ENCODE results near the gene ARRDC4.

ARRDC4 gene

GRCh38 chr15:97953254-97953653 lies 7.2 kb upstream of the ARRDC4 start:
- Histone ChIP-seq H3K9me3 (ENCODE audit: low read length) (no peaks in the 10 kb centered on the region), H3K27ac (ENCODE audit: low read depth, low read length, poor library complexity, severe bottlenecking) (no peak overlapping the region), H4K20me1 (ENCODE audit: insufficient read depth, low read length) (no peaks in the 10 kb centered on the region), H2AFZ (ENCODE audit: low read length) (no peak overlapping the region), H3K79me2 (ENCODE audit: insufficient read depth, low read length) (no peaks in the 10 kb centered on the region), H3K9me2 (ENCODE audit: low read depth, low read length) (no peaks in the 10 kb centered on the region), H3K9ac (ENCODE audit: low read length) (no peak overlapping the region), H3K27me3 (ENCODE audit: insufficient read depth, low read length) (no peaks in the 10 kb centered on the region), H3K4me2 (ENCODE audit: low read length) (no peak overlapping the region), H3K36me3 (ENCODE audit: insufficient read depth, low read length) (no peaks in the 10 kb centered on the region), H3K4me1 (ENCODE audit: insufficient read depth, low read length, severe bottlenecking) (no peaks in the 10 kb centered on the region), H3K4me3 (ENCODE audit: low read depth, low read length, poor library complexity, severe bottlenecking) (no peak overlapping the region), H3F3A (ENCODE audit: insufficient read depth, low read length) (no peaks in the 10 kb centered on the region)
- TF ChIP-seq EZH2 (IDR thresholded peaks at IDR 0.05; ENCODE audit: borderline replicate concordance, low read length) (no peak), CTCF (IDR thresholded peaks at IDR 0.05; ENCODE audit: low read length) (no peak)

GRCh38 chr15:97953748-97954147 lies 6.8 kb upstream of the ARRDC4 start:
- Histone ChIP-seq H3K4me2 (ENCODE audit: low read length) (no peak overlapping the region), H4K20me1 (ENCODE audit: insufficient read depth, low read length) (no peaks in the 10 kb centered on the region), H3K9ac (ENCODE audit: low read length) (no peak overlapping the region), H3K4me1 (ENCODE audit: insufficient read depth, low read length, severe bottlenecking) (no peaks in the 10 kb centered on the region), H3K9me2 (ENCODE audit: low read depth, low read length) (no peaks in the 10 kb centered on the region), H3K27me3 (ENCODE audit: insufficient read depth, low read length) (no peaks in the 10 kb centered on the region), H3K79me2 (ENCODE audit: insufficient read depth, low read length) (no peaks in the 10 kb centered on the region), H3K9me3 (ENCODE audit: low read length) (no peaks in the 10 kb centered on the region), H3K36me3 (ENCODE audit: insufficient read depth, low read length) (no peaks in the 10 kb centered on the region), H3F3A (ENCODE audit: insufficient read depth, low read length) (no peaks in the 10 kb centered on the region), H2AFZ (ENCODE audit: low read length) (no peak overlapping the region), H3K27ac (ENCODE audit: low read depth, low read length, poor library complexity, severe bottlenecking) (no peak overlapping the region), H3K4me3 (ENCODE audit: low read depth, low read length, poor library complexity, severe bottlenecking) (no peak overlapping the region)
- no peak for TF ChIP-seq CTCF (IDR thresholded peaks at IDR 0.05; ENCODE audit: low read length)
- no peak for TF ChIP-seq EZH2 (IDR thresholded peaks at IDR 0.05; ENCODE audit: borderline replicate concordance, low read length)

- Histone ChIP-seq H3K4me1 (ENCODE audit: insufficient read depth, low read length, severe bottlenecking) (no peaks in the 10 kb centered on the region), H3K9me3 (ENCODE audit: low read length) (no peaks in the 10 kb centered on the region), H3K79me2 (ENCODE audit: insufficient read depth, low read length) (no peaks in the 10 kb centered on the region), H3K4me2 (ENCODE audit: low read length) (no peak overlapping the region), H3K9ac (ENCODE audit: low read length) (no peak overlapping the region), H3K27ac (ENCODE audit: low read depth, low read length, poor library complexity, severe bottlenecking) (no peak overlapping the region), H3K4me3 (ENCODE audit: low read depth, low read length, poor library complexity, severe bottlenecking) (no peak overlapping the region), H4K20me1 (ENCODE audit: insufficient read depth, low read length) (no peaks in the 10 kb centered on the region), H3K27me3 (ENCODE audit: insufficient read depth, low read length) (no peaks in the 10 kb centered on the region), H3F3A (ENCODE audit: insufficient read depth, low read length) (no peaks in the 10 kb centered on the region), H3K9me2 (ENCODE audit: low read depth, low read length) (no peaks in the 10 kb centered on the region), H2AFZ (ENCODE audit: low read length) (no peak overlapping the region), H3K36me3 (ENCODE audit: insufficient read depth, low read length) (no peaks in the 10 kb centered on the region)
- TF ChIP-seq CTCF (IDR thresholded peaks at IDR 0.05; ENCODE audit: low read length) (no peak), EZH2 (IDR thresholded peaks at IDR 0.05; ENCODE audit: borderline replicate concordance, low read length) (no peak)
These were observed 5.5 kb upstream of the ARRDC4 start for GRCh38 chr15:97955035-97955434.
